MM.1S (cell line): ENCODE data around the gene METTL16.
A peak's percentile ranks its signal among the peaks of the same experiment; 100 is the strongest.

ENCODE experiments used
- DNase-seq: peaks from one replicate; pipeline ENCODE4 v3.0.0-alpha.2; 2015
- H2AFZ ChIP-seq: fragments of 300-600 bp; sonication (generic); 2 replicates; pipeline ENCODE4 v1.6.0; 2016; ENCODE audit warnings: antibody characterized with exemption, low read length
- H3F3A ChIP-seq: fragments of 300-600 bp; sonication (generic); 2 replicates; pipeline ENCODE4 v1.6.1; 2016; ENCODE audit warnings: mild to moderate bottlenecking, antibody characterized with exemption, low read length, moderate library complexity, mixed read lengths; ENCODE audit not compliant: insufficient read depth
- H3K27ac ChIP-seq: fragments of 300-600 bp; sonication (generic); 2 replicates; pipeline ENCODE4 v1.5.1; 2016; ENCODE audit warnings: mild to moderate bottlenecking, low read length
- H3K27me3 ChIP-seq: fragments of 300-600 bp; sonication (generic); replicated peaks from 2 replicates; pipeline ENCODE4 v1.6.0; 2016; ENCODE audit warnings: low read length; ENCODE audit not compliant: insufficient read depth
- H3K36me3 ChIP-seq: fragments of 300-600 bp; sonication (generic); replicated peaks from 2 replicates; pipeline ENCODE4 v1.6.1; 2016; ENCODE audit warnings: mild to moderate bottlenecking, low read length, mixed read lengths; ENCODE audit not compliant: insufficient read depth
- H3K4me1 ChIP-seq: fragments of 300-600 bp; sonication (generic); 2 replicates; pipeline ENCODE4 v1.6.1; 2016; ENCODE audit warnings: low read length, mixed read lengths
- H3K4me2 ChIP-seq: fragments of 300-600 bp; sonication (generic); 2 replicates; pipeline ENCODE4 v1.6.0; 2016; ENCODE audit warnings: low read depth, low read length
- H3K4me3 ChIP-seq: fragments of 300-600 bp; sonication (generic); 2 replicates; pipeline ENCODE4 v1.5.1; 2016; ENCODE audit warnings: low read length, mixed read lengths
- H3K79me2 ChIP-seq: fragments of 300-600 bp; sonication (generic); 2 replicates; pipeline ENCODE4 v1.6.1; 2016; ENCODE audit warnings: mixed run types, low read length, mixed read lengths
- H3K9ac ChIP-seq: fragments of 300-600 bp; sonication (generic); 2 replicates; pipeline ENCODE4 v1.6.1; 2016; ENCODE audit warnings: low read length, mixed read lengths
- H3K9me2 ChIP-seq: fragments of 300-600 bp; sonication (generic); replicated peaks from 2 replicates; pipeline ENCODE4 v1.6.1; 2016; ENCODE audit warnings: mild to moderate bottlenecking, low read length, mixed read lengths; ENCODE audit not compliant: insufficient read depth
- H3K9me3 ChIP-seq: fragments of 300-600 bp; sonication (generic); replicated peaks from 2 replicates; pipeline ENCODE4 v1.6.1; 2016; ENCODE audit warnings: mild to moderate bottlenecking, low read length, mixed read lengths; ENCODE audit not compliant: insufficient read depth
- H4K20me1 ChIP-seq: fragments of 300-600 bp; sonication (generic); 2 replicates; pipeline ENCODE4 v1.6.1; 2016; ENCODE audit warnings: mild to moderate bottlenecking, low read length, moderate library complexity, mixed read lengths; ENCODE audit not compliant: insufficient read depth
- EZH2 ChIP-seq: fragments of 300-600 bp; sonication (generic); optimal IDR thresholded peaks from 2 replicates; pipeline ENCODE3; 2017; ENCODE audit warnings: low read depth, mild to moderate bottlenecking, antibody characterized with exemption, low read length, mixed read lengths
- EZH2phosphoT487 ChIP-seq: fragments of 300-600 bp; sonication (generic); IDR thresholded peaks from 2 replicates; pipeline ENCODE4 v1.6.1; 2018; ENCODE audit warnings: antibody characterized with exemption, low read length
- TF ChIP-seq, protein P1 (sequence below): fragments of 300-600 bp; sonication (generic); IDR thresholded peaks from 2 replicates; pipeline ENCODE4 v1.5.1; 2016; ENCODE audit warnings: antibody characterized with exemption, low read length, mixed read lengths

The METTL16 gene

DNA sequence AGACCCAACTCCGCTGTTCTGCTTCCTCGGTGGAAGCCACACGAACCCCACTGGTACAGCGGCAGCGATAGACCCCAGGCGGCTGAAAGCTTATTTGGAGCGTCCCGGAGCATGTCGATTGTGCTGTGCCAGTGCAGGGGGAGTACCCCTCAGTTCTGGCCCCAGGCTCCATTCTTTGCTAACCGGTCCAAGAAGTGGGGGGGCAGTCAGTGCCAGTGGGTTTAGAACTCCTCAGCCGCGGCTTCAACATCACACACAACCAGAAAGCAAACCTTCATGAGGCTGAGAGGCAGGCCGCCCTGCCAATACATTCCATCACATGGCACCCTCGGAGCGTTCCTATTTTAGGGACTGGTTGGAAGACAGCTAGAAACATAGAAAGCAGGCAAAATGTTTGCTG is 109.1 kb downstream of the METTL16 start:
- H2AFZ ChIP-seq, result peak overlapping the region; percentile 70; the same call in 1 of the 2 replicates
- peaks cover 13% of the 10 kb centered on the region; the same call in 1 of the 2 replicates for H3F3A ChIP-seq
- peak overlapping the region; percentile 25; the same call in 1 of the 2 replicates for H3K27ac ChIP-seq
- no peaks in the 10 kb centered on the region for H3K9me2 ChIP-seq
- no peaks in the 10 kb centered on the region for H3K9me3 ChIP-seq
- H3K27me3 ChIP-seq, result no peaks in the 10 kb centered on the region
- TF ChIP-seq, protein P1, sequence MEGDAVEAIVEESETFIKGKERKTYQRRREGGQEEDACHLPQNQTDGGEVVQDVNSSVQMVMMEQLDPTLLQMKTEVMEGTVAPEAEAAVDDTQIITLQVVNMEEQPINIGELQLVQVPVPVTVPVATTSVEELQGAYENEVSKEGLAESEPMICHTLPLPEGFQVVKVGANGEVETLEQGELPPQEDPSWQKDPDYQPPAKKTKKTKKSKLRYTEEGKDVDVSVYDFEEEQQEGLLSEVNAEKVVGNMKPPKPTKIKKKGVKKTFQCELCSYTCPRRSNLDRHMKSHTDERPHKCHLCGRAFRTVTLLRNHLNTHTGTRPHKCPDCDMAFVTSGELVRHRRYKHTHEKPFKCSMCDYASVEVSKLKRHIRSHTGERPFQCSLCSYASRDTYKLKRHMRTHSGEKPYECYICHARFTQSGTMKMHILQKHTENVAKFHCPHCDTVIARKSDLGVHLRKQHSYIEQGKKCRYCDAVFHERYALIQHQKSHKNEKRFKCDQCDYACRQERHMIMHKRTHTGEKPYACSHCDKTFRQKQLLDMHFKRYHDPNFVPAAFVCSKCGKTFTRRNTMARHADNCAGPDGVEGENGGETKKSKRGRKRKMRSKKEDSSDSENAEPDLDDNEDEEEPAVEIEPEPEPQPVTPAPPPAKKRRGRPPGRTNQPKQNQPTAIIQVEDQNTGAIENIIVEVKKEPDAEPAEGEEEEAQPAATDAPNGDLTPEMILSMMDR, result no peak
- TF ChIP-seq EZH2 (no peak), EZH2phosphoT487 (no peak)
- H3K36me3 ChIP-seq, result no peaks in the 10 kb centered on the region
- peak overlapping the region; percentile 94 for H3K4me2 ChIP-seq
- no peaks in the 10 kb centered on the region for H4K20me1 ChIP-seq
- peak overlapping the region; percentile 72 for H3K4me3 ChIP-seq
- no peak for DNase-seq
- peaks cover 5% of the 10 kb centered on the region; the same call in 1 of the 2 replicates for H3K4me1 ChIP-seq
- peaks cover 22% of the 10 kb centered on the region for H3K79me2 ChIP-seq
- peak overlapping the region; percentile 67; the same call in 1 of the 2 replicates for H3K9ac ChIP-seq

DNA sequence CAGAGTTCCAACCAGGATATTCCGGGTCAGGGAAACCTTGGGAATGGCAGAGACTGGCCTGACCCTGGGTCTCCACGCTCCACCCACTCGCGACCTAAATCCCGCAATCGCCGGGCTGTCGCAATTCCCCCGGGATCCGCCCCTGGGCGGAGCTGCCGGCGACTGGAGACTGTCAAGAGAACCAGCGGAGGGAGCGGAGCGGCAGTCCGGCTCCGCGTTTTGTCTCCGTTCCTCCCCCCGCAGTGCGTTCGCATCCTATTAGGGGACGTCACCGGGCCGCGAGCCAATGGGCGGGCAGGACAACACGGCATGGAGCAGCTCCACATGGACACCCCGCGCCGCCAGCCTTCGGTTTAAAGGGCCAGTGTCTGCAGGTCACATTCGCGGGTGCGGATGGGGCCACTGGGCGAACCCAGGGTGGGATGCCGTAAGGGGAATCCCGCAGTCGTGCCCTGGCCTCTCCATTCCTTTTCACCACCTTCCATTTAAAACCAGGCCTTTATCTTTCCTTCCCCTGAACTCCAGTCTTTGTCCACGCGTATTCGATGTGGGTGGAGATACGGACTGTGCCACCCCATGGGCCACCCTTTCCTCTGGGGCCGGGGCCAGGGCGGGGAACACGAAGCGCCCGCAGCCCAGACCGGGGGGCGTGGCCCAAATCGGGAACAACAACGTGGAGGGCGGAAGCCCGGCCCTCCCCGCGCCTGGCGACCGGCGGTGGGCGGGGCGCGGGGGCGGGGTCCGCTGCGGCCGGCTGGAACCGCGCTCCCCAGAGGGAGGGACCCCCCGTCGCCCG is 110.1 kb downstream of the METTL16 start:
- Histone ChIP-seq H3K4me3 (peak overlapping the region; percentile 76), H3K27ac (peak overlapping the region; percentile 100), H3K9me2 (no peaks in the 10 kb centered on the region), H3K36me3 (no peaks in the 10 kb centered on the region), H3K79me2 (peaks cover 32% of the 10 kb centered on the region), H3K9me3 (no peaks in the 10 kb centered on the region), H4K20me1 (no peaks in the 10 kb centered on the region), H3K4me2 (peak overlapping the region; percentile 100), H3K4me1 (peaks cover 5% of the 10 kb centered on the region; the same call in 1 of the 2 replicates), H2AFZ (peak overlapping the region; percentile 75), H3K27me3 (no peaks in the 10 kb centered on the region), H3K9ac (peak overlapping the region; percentile 95), H3F3A (peaks cover 13% of the 10 kb centered on the region; the same call in 1 of the 2 replicates)
- peak; percentile 99 for DNase-seq
- TF ChIP-seq, protein P1, result no peak
- no peak for TF ChIP-seq EZH2phosphoT487
- no peak for TF ChIP-seq EZH2

DNA sequence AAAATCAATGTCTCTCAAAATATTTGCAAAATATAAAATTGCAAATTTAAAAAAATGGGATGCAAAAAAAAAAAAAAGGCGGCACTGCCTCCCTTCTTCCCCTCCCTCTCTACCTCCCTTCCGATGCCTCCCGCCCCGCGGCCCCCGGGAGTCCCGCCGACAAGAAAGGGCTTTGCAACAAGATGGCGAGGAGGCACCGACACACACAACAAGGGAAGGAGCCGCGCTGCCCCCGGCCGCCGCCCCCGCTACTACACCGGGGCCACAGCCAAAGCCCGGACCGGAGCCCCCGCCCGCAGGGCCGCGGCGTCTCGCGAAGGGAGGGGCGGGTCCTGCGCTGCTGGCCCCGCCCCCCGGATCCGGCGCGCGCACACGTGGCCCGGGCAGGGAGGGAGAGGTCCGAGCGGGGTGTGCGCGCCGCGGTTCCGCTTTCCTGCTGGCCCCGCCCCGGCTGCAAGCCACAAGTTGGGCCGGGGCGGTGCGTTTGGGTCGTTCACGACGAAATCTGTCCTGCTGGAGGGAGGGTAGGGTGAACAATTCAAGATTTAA is 110.7 kb downstream of the METTL16 start, which contains the start of gene MNT:
MNT (minus strand) TSS at position 184 of the 549 bp plus-strand sequence. CDS start 348 bp downstream, outside the sequence.
- H3K9me3 ChIP-seq, result no peaks in the 10 kb centered on the region
- peak within 1 kb of the TSS; percentile 98 for H3K4me3 ChIP-seq
- TF ChIP-seq EZH2 (no peak), EZH2phosphoT487 (no peak)
- TF ChIP-seq, protein P1, result no peak
- peaks cover 38% of the 10 kb centered on the region for H3K79me2 ChIP-seq
- H3K4me2 ChIP-seq, result peak within 1 kb of the TSS; percentile 100
- H3K27ac ChIP-seq, result peak within 1 kb of the TSS; percentile 100
- peaks cover 13% of the 10 kb centered on the region; the same call in 1 of the 2 replicates for H3F3A ChIP-seq
- H3K9ac ChIP-seq, result peak within 1 kb of the TSS; percentile 98
- no peaks in the 10 kb centered on the region for H3K36me3 ChIP-seq
- H3K9me2 ChIP-seq, result no peaks in the 10 kb centered on the region
- peak; percentile 94 for DNase-seq
- H3K4me1 ChIP-seq, result peaks cover 5% of the 10 kb centered on the region; the same call in 1 of the 2 replicates
- peak within 1 kb of the TSS; percentile 75 for H2AFZ ChIP-seq
- H3K27me3 ChIP-seq, result no peaks in the 10 kb centered on the region
- no peaks in the 10 kb centered on the region for H4K20me1 ChIP-seq
